DMS 273 (cell line): ENCODE results near the gene RTN3.
"Not testable (repeated sequence)": the region's sequence is repeated elsewhere in the genome, so short reads cannot be mapped to it uniquely, and the experiment has no call there.

Experiments
- DNase-seq: peaks from one replicate; lab custom pipeline; 2025; ENCODE audit not compliant: unreplicated experiment; lab: John Stamatoyannopoulos, UW

Gene RTN3

GRCh38 chr11:63681321-63682065 is at the start of gene RTN3:
RTN3 (plus strand) TSS chr11:63681500; CDS start chr11:63681637, 137 bp downstream.
- peak; percentile 98 for DNase-seq

GRCh38 chr11:63635762-63636465 is 45.4 kb upstream of the RTN3 start:
- DNase-seq: peak; percentile 73

DNA sequence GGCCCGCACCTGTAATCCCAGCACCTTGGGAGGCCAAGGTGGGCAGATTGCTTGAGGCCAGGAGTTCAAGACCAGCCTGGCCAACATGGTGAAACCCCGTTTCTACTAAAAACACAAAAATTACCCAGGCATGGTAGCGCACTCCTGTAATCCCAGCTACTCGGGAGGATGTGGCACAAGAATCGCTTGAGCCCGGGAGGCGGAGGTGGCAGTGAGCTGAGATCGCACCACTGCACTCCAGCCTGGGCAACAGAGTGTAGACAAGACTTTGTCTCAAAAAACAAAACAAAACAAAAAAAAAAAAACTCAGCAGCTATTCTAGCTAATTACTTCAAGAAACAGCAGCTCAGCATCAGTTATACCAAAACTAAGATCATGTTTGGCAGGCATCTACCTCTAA is 42.9 kb upstream of the RTN3 start:
- DNase-seq: not testable (repeated sequence)

DNA sequence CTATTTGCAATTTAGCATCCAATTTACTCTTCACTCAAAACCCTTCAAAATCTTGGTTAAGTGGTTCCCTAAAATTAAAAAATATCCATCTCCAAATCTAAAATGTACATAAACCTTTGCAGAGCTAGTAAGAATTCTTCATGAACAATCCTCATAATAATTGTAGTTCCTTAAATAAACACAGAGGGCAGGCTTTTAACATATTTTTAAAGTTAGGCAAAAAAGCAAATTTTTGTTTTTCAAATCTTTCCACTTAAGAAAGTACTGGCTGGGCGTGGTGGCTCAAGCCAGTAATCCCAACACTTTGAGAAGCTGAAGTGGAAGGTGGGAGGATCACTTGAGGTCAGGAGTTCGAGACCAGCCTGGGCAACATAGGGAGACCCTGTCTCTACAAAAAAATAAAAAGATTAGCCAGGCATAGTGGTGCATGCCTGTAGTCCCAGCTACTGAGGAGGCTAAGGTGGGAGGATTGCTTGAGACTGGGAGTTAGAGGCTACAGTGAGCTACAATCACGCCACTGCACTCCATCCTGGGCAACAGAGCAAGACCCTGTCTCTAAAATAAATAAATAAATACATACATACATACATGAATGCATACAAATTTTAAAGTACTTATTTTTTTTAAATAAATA is 42.0 kb upstream of the RTN3 start:
- peak; percentile 9 for DNase-seq

GRCh38 chr11:63641727-63642126 is 39.6 kb upstream of the RTN3 start:
- no peak for DNase-seq

GRCh38 chr11:63643205-63643604 is 38.1 kb upstream of the RTN3 start:
- DNase-seq: no peak

DNA sequence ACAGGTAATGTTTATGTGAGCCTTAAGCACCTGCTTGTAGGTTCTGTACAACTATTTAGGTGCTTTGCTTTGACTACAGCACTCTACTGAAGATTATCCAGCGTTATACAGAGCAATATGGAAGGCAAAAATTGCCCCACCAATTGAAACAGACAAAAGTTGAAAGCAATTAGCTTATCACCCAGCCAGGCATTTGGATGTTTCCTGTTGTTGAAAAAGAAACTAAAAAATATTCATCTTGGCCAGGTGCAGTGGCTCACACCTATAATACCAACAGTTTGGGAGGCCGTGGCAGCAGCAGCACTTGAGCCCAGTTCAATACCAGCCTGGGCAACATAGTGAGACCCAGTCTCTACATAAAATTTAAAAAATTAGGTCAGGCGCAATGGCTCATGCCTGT is 28.6 kb upstream of the RTN3 start:
- no peak for DNase-seq

GRCh38 chr11:63660972-63661371 is 20.3 kb upstream of the RTN3 start:
- DNase-seq: no peak

- no peak for DNase-seq
Measured at GRCh38 chr11:63663809-63664208, 17.5 kb upstream of the RTN3 start.

DNA sequence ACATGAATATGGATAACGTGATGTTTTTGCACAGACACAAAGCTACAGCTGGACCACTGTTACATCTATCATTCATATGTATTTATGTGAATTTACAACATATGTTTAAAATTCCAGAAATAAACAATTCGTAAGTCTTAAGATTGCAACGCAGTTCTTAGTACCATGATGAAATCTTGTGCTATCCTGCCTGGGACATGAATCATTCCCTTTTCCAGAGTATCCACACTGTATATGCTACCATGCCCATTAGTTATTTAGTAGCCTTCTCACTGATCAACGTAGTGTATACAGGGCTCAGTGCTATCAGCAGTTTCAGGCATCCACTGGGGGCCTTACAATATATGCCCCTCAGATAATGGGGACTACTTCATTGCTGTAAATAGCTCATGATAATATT is 14.4 kb upstream of the RTN3 start:
- DNase-seq: no peak

GRCh38 chr11:63667995-63668795 is 13.1 kb upstream of the RTN3 start:
- DNase-seq: no peak

DNA sequence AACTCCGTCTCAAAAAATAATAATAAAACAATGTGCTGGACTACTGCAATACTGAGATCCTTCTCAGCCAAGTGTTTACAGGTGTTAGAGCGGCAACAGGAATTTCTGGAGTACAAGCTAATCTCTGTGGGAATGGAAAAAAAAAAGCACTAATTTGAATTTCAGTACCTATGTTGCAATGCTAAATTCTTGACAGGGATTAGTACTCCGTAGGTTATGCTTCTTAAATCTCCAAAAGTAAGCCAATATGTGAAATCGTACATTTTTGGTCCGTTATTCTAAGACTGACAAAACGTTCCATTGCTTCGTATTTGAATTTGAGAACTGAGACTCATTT is 11.2 kb upstream of the RTN3 start:
- DNase-seq: no peak

- peak; percentile 64 for DNase-seq
Measured at GRCh38 chr11:63670433-63671321, 10.6 kb upstream of the RTN3 start.

DNA sequence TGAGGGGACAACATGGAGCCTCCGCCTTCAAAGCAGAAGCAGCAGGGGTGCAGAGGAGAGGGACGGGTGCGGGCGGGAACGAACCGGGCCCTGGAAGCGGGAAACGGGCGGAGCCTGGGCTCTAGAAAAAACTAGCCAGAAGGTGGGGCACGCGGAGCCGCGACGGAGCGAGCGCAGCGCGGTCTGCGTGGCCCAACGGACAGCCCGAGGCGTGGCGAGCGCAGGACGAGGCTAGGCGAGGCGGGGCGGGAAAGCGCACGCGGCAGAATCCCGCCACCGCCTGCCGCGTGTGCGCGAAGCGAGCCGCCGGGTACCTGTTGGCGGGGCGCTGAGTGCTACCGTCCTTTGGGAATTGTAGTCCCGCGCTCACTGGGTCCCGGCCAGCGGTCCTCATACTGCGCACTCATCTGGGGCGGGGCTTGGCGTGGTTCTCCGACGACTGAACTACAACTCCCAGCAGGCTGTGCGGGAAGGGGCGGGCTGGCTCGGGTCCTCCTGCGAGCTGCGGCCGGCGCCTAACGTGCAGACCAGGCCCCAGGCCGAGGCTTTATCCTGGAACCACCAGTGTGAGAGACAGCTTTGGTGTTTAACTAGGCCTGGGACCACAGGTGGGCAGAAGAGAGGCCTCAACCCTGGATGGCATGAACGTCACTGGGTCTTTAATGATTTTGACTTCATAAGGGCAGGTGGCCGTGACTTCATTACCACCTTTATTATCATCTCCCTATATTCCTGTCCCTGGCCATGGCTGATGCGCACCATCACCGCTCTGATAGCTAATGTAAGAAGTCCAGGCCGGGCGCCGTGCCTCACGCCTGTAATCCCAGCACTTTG is 9.8 kb upstream of the RTN3 start, which contains the start of gene ATL3:
ATL3 (minus strand) TSS at position 55 of the 834 bp plus-strand sequence; CDS start at position 14, 41 bp downstream.
- DNase-seq: peak; percentile 96

GRCh38 chr11:63672156-63672463 is 9.2 kb upstream of the RTN3 start:
- no peak for DNase-seq

- DNase-seq: no peak
Measured at GRCh38 chr11:63672936-63673539, 8.3 kb upstream of the RTN3 start.

DNA sequence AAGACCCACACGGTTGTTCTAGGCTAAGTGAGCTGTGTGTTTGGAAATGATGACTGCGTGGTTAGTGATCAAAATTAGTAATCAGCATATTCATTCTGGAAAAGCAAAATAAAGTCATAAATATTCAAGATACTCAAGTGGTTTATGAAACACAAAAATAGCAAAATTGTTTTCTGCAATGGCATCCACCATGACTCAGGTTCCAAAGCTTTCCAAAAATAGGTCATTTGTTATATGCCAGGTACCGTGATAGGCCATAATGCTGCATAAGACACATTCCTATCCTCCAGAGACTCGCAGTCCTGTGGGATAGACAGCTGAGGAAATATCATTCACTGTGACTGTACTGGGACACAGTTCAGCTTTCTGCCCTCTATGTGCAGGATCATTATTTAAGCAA is 7.7 kb upstream of the RTN3 start:
- no peak for DNase-seq

GRCh38 chr11:63680834-63681320 is 423 bp upstream of the RTN3 start:
- DNase-seq: peak; percentile 44
